HG02852 (cell line): ENCODE data around the gene DGKB.

ENCODE experiments used
- ATAC-seq: cut with Tn5 transposase; IDR thresholded peaks from one replicate; pipeline ENCODE4 v1.9.1; 2021; ENCODE audit warnings: mild to moderate bottlenecking, moderate library complexity; ENCODE audit not compliant: unreplicated experiment

The DGKB gene

DNA sequence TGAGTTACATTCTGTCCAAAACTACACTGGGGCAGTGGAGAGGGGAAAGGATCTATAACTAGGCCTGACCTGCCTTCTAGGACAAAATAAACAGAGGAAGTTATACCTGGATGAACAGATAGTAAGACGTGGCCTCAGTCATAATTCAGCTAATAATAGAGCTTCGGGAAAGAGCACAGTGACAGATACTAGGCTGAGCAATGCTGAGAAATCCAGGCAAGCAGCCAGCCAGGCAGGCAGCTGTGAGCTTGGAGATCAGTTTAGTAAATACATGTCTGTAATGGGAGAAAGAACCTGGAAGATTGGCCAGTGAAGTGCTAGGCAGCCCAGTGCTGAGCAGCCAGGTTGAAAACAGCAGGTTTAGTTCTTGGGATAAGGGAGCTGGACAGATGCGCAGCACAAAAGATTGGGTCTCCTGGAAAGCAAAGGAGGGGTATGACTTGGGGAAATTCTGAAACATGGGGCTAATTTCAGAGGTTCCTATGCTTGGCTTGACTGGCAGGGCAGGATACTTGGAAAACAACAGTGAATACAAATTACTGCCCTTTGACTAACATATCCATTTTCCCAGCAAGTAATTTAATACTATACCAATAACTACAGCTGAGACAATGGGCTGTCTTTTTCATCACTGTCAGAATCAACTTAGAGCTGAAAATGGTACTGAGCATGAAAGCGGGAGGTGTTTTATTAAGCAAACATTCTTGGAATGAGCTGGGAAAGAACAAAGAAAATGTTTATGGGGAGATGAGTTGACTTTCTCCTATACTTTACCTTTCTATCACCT lies 140.8 kb downstream of the DGKB start:
- ATAC-seq = no peak

DNA sequence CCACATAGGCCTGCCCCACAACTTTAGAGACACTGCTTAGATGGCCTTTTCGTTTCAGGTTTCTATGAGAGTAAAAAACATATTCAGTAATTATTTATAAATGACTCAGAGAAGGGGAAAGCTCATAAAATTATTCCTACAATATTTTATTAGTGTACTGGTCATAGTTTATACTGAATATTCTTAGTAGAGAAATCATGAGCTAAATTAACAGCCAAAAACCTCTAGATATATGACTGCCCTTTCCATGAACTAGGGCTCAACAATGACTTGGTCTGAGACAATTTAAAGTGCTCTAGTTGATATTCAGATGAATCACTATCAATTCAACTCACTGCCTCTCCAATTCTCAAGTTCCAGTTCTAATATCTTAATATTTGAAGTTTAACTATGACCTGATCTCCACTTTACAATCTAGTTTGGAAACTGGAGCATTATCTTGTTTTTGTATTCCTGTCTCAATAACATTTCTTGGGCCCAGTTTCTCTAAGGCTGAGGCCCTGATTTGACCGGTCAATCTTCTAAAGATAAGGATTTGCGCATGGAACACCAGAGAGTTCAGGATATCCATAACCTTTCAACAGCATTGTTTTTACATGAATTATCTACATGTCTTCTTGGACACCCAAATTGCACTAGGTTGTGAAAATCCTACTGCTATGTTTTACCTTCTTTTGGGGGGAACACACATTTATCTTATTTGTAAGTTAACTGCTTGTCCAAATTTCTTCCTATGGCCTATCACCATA lies 141.6 kb downstream of the DGKB start:
- ATAC-seq = no peak

GRCh38 chr7:14759785-14760184 lies 142.8 kb downstream of the DGKB start:
- ATAC-seq = no peak

DNA sequence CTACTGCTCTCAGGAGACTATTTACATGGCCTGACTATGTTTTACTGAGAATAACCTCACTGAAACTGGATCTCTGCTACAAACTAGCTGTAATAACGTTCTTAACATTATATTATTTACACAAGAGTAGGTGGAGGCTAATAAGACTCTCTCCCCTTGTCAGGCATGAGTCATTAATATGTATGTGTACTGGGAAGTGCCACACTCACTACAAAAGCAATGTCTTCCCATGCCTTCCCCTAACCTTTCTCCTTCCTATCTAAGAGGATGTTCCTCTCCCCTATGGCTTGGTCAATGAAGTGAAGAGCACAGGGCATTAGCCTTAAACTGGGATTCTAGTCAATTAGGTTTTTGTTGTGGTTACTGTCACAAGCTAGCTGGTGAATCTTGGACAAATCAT lies 147.9 kb downstream of the DGKB start:
- no peak for ATAC-seq

GRCh38 chr7:14752301-14752700 lies 150.2 kb downstream of the DGKB start:
- ATAC-seq = no peak

- ATAC-seq = no peak
These were observed 151.1 kb downstream of the DGKB start for GRCh38 chr7:14751461-14751860.

- ATAC-seq = no peak
These were observed 154.1 kb downstream of the DGKB start for GRCh38 chr7:14748461-14748860.

DNA sequence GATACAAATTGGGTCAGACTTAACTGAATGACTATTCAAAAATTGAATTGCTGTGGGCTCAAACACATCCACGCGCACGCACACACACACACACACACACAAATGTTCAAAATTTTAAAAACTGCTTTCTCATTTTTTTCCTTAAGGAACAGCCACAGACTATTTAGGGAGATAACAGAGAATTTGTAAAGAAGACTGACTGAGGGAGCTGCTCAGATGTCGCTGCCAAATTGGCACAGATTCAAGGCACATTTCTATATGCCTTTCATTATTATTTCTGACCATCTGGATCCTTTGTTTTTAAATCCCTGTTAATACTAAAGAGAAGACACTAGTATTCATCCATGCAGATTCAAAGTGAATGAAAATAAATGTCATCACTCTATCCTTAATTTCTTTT lies 154.8 kb downstream of the DGKB start:
- no peak for ATAC-seq

DNA sequence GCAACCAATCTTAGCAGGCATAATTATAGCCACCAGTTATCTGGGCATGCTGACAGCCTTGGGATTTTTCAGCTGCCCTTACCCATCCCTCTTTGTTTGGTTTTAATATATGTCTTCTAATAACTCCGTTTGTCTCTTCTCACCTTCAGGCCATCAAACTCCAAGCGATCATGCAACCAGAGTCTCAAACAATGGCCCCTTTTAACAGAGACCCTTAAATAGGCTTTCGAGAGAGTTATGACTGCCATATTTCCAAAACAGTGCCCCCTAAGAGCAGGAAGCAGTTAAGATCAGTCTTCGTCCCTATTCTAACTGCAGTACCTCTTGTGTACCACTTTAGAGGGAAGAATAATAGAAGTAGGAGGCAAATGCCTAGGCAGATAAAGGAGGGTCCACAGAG lies 157.5 kb downstream of the DGKB start:
- ATAC-seq = no peak

DNA sequence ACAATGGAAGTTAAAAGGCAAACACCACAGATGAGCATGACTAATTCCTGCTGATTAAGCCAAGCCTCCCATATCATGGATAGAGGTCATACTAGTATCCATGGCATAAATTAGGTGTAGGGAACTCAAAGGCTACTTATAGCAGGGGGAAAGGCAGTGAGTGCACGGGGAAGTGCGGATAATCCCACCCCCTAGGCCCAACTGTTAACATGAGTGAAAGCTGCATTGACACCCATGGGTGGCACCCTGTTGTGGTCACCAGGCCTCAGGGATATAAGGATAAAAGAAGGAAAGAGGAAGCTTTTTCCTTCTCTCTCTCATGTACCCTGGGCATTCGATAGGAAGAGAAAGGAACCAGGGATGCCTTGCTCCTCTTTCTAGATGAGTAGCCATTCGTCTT lies 161.9 kb downstream of the DGKB start:
- ATAC-seq = no peak

GRCh38 chr7:14739841-14740185 lies 162.7 kb downstream of the DGKB start:
- peak; percentile 16 for ATAC-seq

- ATAC-seq = peak; percentile 49
These were observed 163.2 kb downstream of the DGKB start for GRCh38 chr7:14739168-14739840.

DNA sequence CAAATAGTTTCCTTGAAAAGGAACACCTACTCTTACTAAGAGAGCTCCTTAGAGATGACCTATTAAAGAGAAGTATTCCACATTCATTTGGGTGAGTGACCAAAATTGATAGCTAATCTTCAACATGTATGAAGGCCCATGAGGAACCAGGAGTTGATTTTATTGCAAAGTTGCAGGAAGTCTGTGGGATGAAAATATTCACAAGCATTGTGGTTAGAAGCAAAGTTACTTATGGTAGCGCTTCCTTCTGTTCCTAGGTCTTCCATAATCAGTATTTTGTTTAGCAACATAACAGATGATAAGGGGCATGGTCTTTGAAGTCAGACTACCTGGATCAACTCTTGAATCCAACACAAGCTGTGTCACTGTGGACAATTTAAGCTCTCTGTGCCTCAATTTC lies 164.5 kb downstream of the DGKB start:
- ATAC-seq = no peak

- ATAC-seq = no peak
These were observed 167.7 kb downstream of the DGKB start for GRCh38 chr7:14734839-14735321.

- ATAC-seq = no peak
These were observed 181.8 kb downstream of the DGKB start for GRCh38 chr7:14720785-14721184.

- ATAC-seq = no peak
These were observed 184.7 kb downstream of the DGKB start for GRCh38 chr7:14717816-14718215.

GRCh38 chr7:14717169-14717568 lies 185.4 kb downstream of the DGKB start:
- ATAC-seq = no peak

DNA sequence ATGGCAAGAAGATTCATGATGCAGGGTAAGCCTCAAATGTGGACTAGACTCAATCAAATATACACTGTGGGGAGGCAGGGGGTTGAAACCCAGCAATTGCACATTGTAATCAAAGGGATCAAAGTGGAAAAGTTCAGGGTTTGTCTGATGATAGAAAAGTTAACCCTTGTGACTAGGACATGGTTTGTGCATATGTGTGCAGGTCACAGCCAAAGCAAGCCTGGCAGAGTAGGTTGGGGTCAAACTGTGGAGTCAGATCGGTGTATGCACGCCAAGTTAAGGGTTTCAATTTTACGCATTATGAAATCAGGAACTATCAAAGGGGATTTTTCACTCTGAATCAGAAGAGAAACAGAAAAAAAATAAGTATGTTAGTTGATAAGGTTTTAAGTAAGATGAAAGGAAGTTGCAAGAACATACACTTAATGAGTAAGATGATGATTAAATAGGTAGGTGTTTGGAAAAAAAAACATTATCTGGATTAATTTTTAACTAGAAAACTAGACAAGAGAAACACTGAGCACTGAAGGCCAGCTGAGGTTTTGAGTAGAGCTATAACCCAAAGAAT lies 188.3 kb downstream of the DGKB start:
- ATAC-seq = peak; percentile 99

DNA sequence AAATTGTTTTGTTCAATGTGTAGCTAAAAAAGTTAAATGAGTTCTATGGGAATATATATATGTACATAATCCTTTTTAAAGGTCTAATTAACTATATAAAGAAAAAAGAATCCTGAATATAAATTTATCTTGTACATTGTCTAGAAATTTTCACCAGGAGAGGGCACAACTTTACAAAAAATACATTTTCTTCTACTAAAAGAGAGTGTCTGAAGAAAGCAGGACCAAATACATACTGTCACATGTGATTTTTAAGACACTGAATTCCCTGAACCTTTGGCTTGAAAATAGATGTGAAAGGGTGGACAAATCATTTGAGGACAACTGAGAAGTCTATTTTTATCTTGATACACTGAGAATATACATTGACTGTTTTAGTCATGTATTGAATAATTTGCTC lies 204.3 kb downstream of the DGKB start:
- no peak for ATAC-seq

- ATAC-seq = no peak
These were observed 204.9 kb downstream of the DGKB start for GRCh38 chr7:14697684-14698083.

DNA sequence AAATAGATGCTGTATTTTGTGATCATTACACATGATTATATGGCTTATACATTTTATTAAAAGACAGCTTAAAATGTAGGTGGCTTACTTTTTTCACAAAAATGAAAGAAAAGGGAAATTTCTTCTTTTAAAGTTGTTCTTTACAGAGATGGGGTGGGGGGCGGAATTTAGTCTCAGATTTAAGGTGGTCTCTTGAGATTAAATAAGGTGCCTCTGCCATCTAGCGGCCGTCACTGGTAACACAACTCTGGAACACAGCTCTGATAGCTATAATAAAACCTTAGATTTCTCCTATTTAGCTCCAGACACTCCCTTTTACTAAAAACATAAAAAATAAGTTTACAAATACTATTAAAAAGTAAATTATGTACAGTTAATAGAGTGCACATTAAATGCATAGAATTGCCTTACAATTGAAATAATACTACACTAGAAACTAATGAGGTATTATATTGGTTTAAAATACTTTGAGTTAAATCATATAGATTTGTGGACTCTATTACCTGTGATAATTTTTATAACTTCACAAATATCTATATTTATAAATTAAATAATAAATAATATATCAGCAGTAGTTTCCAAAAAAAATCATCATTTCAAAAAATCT lies 210.9 kb downstream of the DGKB start:
- peak; percentile 40 for ATAC-seq
